HCT116 (cell line): ENCODE data around the gene KCNB1. TPM values are rescaled to one million over a fixed set of nuclear protein-coding genes. Genes with fewer than 3 reads are reported as not detected.

Source experiments
- ATAC-seq: fragments of 200-7000 bp; cut with Tn5 transposase; 2 replicates; pipeline ENCODE4 v1.9.1; 2020; ENCODE audit warnings: mild to moderate bottlenecking, moderate library complexity
- BruUV-seq: library from RNA; stranded (reverse); fragments of 400-500 nt; replicated peaks from 2 replicates; lab custom pipeline; 2021; lab: Mats Ljungman, UMichigan
- CTCF ChIA-PET: fragments of 300-600 bp; sonication (Branson Sonifier 250); formaldehyde crosslinking; loops from one replicate; lab custom pipeline; 2021; ENCODE audit warnings: antibody characterized with exemption; lab: Charles Lee
- POLR2A ChIA-PET: fragments of 300-600, 350-600 bp; sonication (Branson Sonifier 250); formaldehyde crosslinking; loops from one replicate; lab custom pipeline; 2021; ENCODE audit warnings: antibody characterized with exemption; lab: Charles Lee
- RAD21 ChIA-PET, 2 experiments: fragments of 300-600 bp; sonication (Branson Sonifier 250); formaldehyde crosslinking; loops; one replicate each; lab custom pipeline; 2023; ENCODE audit warnings: low total read pairs in 2 of 2; ENCODE audit not compliant: uncharacterized antibody in 2 of 2, unreplicated experiment in 2 of 2, low non-redundant PET in 1 of 2; lab: Charles Lee
- DNase-seq: peaks from one replicate; pipeline ENCODE4 v3.0.0-alpha.2; 2010; ENCODE audit warnings: low read depth, low spot score
- H2AFZ ChIP-seq: fragments of 200-600 bp; shearing (Covaris generic), sonication (generic); 2 replicates; pipeline ENCODE4 v1.6.1; 2017; ENCODE audit warnings: low read depth, mixed run types, mixed read lengths, antibody characterized with exemption, low read length; ENCODE audit not compliant: poor library complexity, severe bottlenecking
- H3K27ac ChIP-seq: 2 replicates; pipeline ENCODE4 v1.5.1; 2012; ENCODE audit warnings: low read depth, low read length
- H3K27me3 ChIP-seq: fragments of 200-600 bp; sonication (generic); 2 replicates; pipeline ENCODE4 v1.6.1; 2016; ENCODE audit warnings: mixed run types, low read length, mixed read lengths; ENCODE audit not compliant: insufficient read depth
- H3K36me3 ChIP-seq, 2 experiments: fragments of 200-500 bp in 1 of 2; fragments of 200-600 bp in 1 of 2; sonication (Bioruptor generic) in 1 of 2; sonication (generic) in 1 of 2; 2 replicates each; pipeline versions ENCODE4 v1.5.1 to v1.6.1; 2014 to 2016; ENCODE audit warnings: low read length in 2 of 2, inconsistent platforms in 1 of 2, mixed read lengths in 1 of 2, mixed run types in 1 of 2; ENCODE audit not compliant: insufficient read depth in 2 of 2, control insufficient read depth in 1 of 2
- H3K4me1 ChIP-seq, 2 experiments: fragments of 200-600 bp in 1 of 2; sonication (generic) in 1 of 2; 2 replicates each; pipeline versions ENCODE4 v1.5.1 to v1.6.1; 2012 to 2017; ENCODE audit warnings: low read length in 2 of 2, inconsistent platforms in 1 of 2, mild to moderate bottlenecking in 1 of 2, mixed read lengths in 1 of 2, mixed run types in 1 of 2, moderate library complexity in 1 of 2; ENCODE audit not compliant: insufficient read depth in 2 of 2, control insufficient read depth in 1 of 2
- H3K4me2 ChIP-seq: fragments of 200-600 bp; sonication (generic); 2 replicates; pipeline ENCODE4 v1.6.1; 2017; ENCODE audit warnings: mixed run types, low read length, mixed read lengths
- H3K4me3 ChIP-seq, 2 experiments: fragments of 200-600 bp in 1 of 2; sonication (generic) in 1 of 2; replicated peaks in 1 of 2; 2 replicates each; pipeline ENCODE4 v1.5.1; 2011 to 2016; ENCODE audit warnings: low read length in 2 of 2, control low read depth in 1 of 2, low read depth in 1 of 2, mild to moderate bottlenecking in 1 of 2, mixed read lengths in 1 of 2, mixed run types in 1 of 2
- H3K79me2 ChIP-seq: fragments of 200-600 bp; sonication (generic); 2 replicates; pipeline ENCODE4 v1.6.1; 2017; ENCODE audit warnings: mild to moderate bottlenecking, mixed run types, low read length, moderate library complexity, mixed read lengths; ENCODE audit not compliant: insufficient read depth
- H3K9ac ChIP-seq: fragments of 200-600 bp; sonication (generic); 2 replicates; pipeline ENCODE4 v1.6.1; 2016; ENCODE audit warnings: low read length, mixed read lengths
- H3K9me2 ChIP-seq: fragments of 200-600 bp; sonication (generic), shearing (Covaris generic); 2 replicates; pipeline ENCODE4 v1.6.1; 2017; ENCODE audit warnings: mixed run types, mild to moderate bottlenecking, moderate library complexity; ENCODE audit not compliant: insufficient read depth
- H3K9me3 ChIP-seq, 2 experiments: fragments of 200-500 bp in 1 of 2; fragments of 200-600 bp in 1 of 2; sonication (Bioruptor generic) in 1 of 2; sonication (generic) in 1 of 2; 2 replicates each; pipeline ENCODE4 v1.6.1; 2014 to 2017; ENCODE audit warnings: low read length in 2 of 2, mixed read lengths in 2 of 2, inconsistent platforms in 1 of 2, low read depth in 1 of 2, mild to moderate bottlenecking in 1 of 2, mixed run types in 1 of 2, moderate library complexity in 1 of 2; ENCODE audit not compliant: control insufficient read depth in 1 of 2, insufficient read depth in 1 of 2
- H4K20me1 ChIP-seq: fragments of 200-600 bp; sonication (generic), shearing (Covaris generic); 2 replicates; pipeline ENCODE4 v1.6.1; 2017; ENCODE audit warnings: mixed run types, mild to moderate bottlenecking, moderate library complexity; ENCODE audit not compliant: insufficient read depth
- ATF3 ChIP-seq: IDR thresholded peaks from 2 replicates; pipeline ENCODE4 v1.6.1; 2012
- POLR2A ChIP-seq: IDR thresholded peaks from 2 replicates; pipeline ENCODE4 v1.7.0; 2011; ENCODE audit warnings: borderline replicate concordance; ENCODE audit not compliant: insufficient read depth, insufficient read length; ENCODE audit errors: extremely low read depth
- TCF7L2 ChIP-seq: IDR thresholded peaks from 2 replicates; pipeline ENCODE4 v1.7.0; 2011; ENCODE audit warnings: borderline replicate concordance, inconsistent platforms; ENCODE audit not compliant: insufficient read depth, insufficient read length; ENCODE audit errors: extremely low read depth
- ZFX ChIP-seq: fragments of 450-650 bp; IDR thresholded peaks from 2 replicates; pipeline ENCODE4 v1.6.1; 2017
- intact Hi-C: fragments of 100-400 bp; cut with micrococcal nuclease; formaldehyde crosslinking; loops from 2 replicates; pipeline ENCODE4 v1.10.0; 2022
- total RNA-seq: library from RNA; stranded (reverse); gene quantifications from one replicate; pipeline ENCODE4 v1.2.1, GENCODE V29; 2021; ENCODE audit not compliant: unreplicated experiment
- TF ChIP-seq, protein P1 (sequence below): IDR thresholded peaks from 2 replicates; pipeline ENCODE4 v1.6.1; 2011; ENCODE audit warnings: mild to moderate bottlenecking, low read length, moderate library complexity; ENCODE audit not compliant: insufficient replicate concordance; ENCODE audit errors: extremely low read depth
- TF ChIP-seq, protein P2 (sequence below), 3 experiments: fragments of 200-600 bp in 1 of 3; sonication (generic) in 1 of 3; IDR thresholded peaks in 2 of 3; conservative IDR thresholded peaks in 1 of 3; 2 replicates each; pipeline ENCODE4 v1.5.1; 2012 to 2017; ENCODE audit warnings: low read depth in 2 of 3, low read length in 2 of 3, antibody characterized with exemption in 1 of 3, borderline replicate concordance in 1 of 3, control low read depth in 1 of 3, mild to moderate bottlenecking in 1 of 3, mixed read lengths in 1 of 3, mixed run types in 1 of 3, moderate library complexity in 1 of 3; ENCODE audit not compliant: insufficient read depth in 1 of 3

Gene KCNB1
- total RNA-seq, 1 experiment from 2014 or later: 0.79 TPM

DNA sequence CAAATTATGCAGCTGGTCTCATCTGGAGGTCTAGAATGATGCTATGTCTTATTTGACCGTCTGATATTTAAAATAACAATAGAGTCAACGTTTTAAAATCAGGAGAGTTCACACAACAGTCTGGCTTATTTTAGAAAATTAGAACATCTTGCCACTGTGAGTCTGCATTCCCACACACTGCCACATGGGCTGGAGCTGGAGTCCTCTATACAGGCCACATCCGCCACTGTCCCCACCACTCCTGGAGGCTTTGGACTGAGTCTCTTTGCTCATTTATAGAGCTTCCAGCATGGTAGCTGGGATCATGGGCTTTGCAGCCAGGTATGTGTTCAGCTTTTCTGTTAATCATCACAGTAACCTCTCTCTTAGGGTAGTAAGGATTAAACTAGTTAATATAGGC lies 135.8 kb downstream of the KCNB1 start:
- POLR2A ChIA-PET: no interaction called here
- DNase-seq: no peak
- H3K4me3 ChIP-seq: no peak overlapping the region
- H3K27me3 ChIP-seq: peaks cover 2% of the 10 kb centered on the region; the same call in 1 of the 2 replicates
- H3K9me2 ChIP-seq: no peaks in the 10 kb centered on the region
- H3K27ac ChIP-seq: no peak overlapping the region
- H4K20me1 ChIP-seq: no peaks in the 10 kb centered on the region
- no peaks in the 10 kb centered on the region for H3K79me2 ChIP-seq
- no peaks in the 10 kb centered on the region for H3K36me3 ChIP-seq
- no peak overlapping the region for H3K9ac ChIP-seq
- peak; percentile 80 for ATAC-seq
- CTCF ChIA-PET: interaction anchor here (1.1 kb wide), 1 partner anchor 11 kb away, joined by 3 read pairs; no protein-coding TSS in a partner anchor
- no peak for TF ChIP-seq ZFX
- TF ChIP-seq, protein P1, sequence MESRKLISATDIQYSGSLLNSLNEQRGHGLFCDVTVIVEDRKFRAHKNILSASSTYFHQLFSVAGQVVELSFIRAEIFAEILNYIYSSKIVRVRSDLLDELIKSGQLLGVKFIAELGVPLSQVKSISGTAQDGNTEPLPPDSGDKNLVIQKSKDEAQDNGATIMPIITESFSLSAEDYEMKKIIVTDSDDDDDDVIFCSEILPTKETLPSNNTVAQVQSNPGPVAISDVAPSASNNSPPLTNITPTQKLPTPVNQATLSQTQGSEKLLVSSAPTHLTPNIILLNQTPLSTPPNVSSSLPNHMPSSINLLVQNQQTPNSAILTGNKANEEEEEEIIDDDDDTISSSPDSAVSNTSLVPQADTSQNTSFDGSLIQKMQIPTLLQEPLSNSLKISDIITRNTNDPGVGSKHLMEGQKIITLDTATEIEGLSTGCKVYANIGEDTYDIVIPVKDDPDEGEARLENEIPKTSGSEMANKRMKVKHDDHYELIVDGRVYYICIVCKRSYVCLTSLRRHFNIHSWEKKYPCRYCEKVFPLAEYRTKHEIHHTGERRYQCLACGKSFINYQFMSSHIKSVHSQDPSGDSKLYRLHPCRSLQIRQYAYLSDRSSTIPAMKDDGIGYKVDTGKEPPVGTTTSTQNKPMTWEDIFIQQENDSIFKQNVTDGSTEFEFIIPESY: no peak
- TF ChIP-seq, protein P2, sequence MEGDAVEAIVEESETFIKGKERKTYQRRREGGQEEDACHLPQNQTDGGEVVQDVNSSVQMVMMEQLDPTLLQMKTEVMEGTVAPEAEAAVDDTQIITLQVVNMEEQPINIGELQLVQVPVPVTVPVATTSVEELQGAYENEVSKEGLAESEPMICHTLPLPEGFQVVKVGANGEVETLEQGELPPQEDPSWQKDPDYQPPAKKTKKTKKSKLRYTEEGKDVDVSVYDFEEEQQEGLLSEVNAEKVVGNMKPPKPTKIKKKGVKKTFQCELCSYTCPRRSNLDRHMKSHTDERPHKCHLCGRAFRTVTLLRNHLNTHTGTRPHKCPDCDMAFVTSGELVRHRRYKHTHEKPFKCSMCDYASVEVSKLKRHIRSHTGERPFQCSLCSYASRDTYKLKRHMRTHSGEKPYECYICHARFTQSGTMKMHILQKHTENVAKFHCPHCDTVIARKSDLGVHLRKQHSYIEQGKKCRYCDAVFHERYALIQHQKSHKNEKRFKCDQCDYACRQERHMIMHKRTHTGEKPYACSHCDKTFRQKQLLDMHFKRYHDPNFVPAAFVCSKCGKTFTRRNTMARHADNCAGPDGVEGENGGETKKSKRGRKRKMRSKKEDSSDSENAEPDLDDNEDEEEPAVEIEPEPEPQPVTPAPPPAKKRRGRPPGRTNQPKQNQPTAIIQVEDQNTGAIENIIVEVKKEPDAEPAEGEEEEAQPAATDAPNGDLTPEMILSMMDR (IDR thresholded peaks at IDR 0.05 in 2 of 3, conservative IDR thresholded peaks at IDR 0.05 in 1 of 3; ENCODE audit: borderline replicate concordance in 1 of 3, insufficient read depth in 1 of 3, low read depth in 2 of 3, low read length in 2 of 3): peak in 1 of 3 experiments; percentile 24; a peak in 2 of 6 replicates
- no peak for TF ChIP-seq POLR2A
- no peak for TF ChIP-seq TCF7L2
- TF ChIP-seq ATF3: no peak
- RAD21 ChIA-PET: no interaction called here
- H3K9me3 ChIP-seq: no peaks in the 10 kb centered on the region
- H3K4me2 ChIP-seq: no peak overlapping the region
- no TSS peak for BruUV-seq
- H2AFZ ChIP-seq: no peak overlapping the region
- intact Hi-C loops: no loop called here
- no peaks in the 10 kb centered on the region for H3K4me1 ChIP-seq
